Esophagus muscularis mucosa (tissue), 4 donors: Measurements from ENCODE around the gene AKAP6.

Experiments
- EP300 ChIP-seq: sonication (generic); formaldehyde crosslinking; IDR thresholded peaks from one replicate; pipeline ENCODE4 v1.6.1; 2017; ENCODE audit warnings: antibody characterized with exemption
- POLR2A ChIP-seq: fragments of 450-650 bp; IDR thresholded peaks from one replicate; pipeline ENCODE4 v1.6.1; 2017; ENCODE audit warnings: antibody characterized with exemption, moderate library complexity, mild to moderate bottlenecking, low read depth
- POLR2AphosphoS5 ChIP-seq, 2 donors: sonication (generic); formaldehyde crosslinking; IDR thresholded peaks; one replicate each; pipeline ENCODE4 v1.6.1; 2017; ENCODE audit warnings: antibody characterized with exemption in 2 of 2
- TF ChIP-seq, protein P1 (sequence below), 3 experiments: fragments of 200-600 bp in 2 of 3; fragments of 450-650 bp in 1 of 3; sonication (generic) in 2 of 3; IDR thresholded peaks; one replicate each; pipeline ENCODE4 v1.5.1; 2017 to 2019; ENCODE audit warnings: antibody characterized with exemption in 3 of 3, mild to moderate bottlenecking in 2 of 3, moderate library complexity in 1 of 3

- TF ChIP-seq, protein P1, sequence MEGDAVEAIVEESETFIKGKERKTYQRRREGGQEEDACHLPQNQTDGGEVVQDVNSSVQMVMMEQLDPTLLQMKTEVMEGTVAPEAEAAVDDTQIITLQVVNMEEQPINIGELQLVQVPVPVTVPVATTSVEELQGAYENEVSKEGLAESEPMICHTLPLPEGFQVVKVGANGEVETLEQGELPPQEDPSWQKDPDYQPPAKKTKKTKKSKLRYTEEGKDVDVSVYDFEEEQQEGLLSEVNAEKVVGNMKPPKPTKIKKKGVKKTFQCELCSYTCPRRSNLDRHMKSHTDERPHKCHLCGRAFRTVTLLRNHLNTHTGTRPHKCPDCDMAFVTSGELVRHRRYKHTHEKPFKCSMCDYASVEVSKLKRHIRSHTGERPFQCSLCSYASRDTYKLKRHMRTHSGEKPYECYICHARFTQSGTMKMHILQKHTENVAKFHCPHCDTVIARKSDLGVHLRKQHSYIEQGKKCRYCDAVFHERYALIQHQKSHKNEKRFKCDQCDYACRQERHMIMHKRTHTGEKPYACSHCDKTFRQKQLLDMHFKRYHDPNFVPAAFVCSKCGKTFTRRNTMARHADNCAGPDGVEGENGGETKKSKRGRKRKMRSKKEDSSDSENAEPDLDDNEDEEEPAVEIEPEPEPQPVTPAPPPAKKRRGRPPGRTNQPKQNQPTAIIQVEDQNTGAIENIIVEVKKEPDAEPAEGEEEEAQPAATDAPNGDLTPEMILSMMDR (IDR thresholded peaks at IDR 0.05), result no peak
- no peak for TF ChIP-seq POLR2A
- no peak for TF ChIP-seq EP300
- no peak for TF ChIP-seq POLR2AphosphoS5 (IDR thresholded peaks at IDR 0.05)
These were observed 292.5 kb downstream of the AKAP6 start for GRCh38 chr14:32621585-32621984.
